Activated naive CD8-positive, alpha-beta T cell (primary cell): ENCODE results near the gene NRXN3.

Experiments used
- H3K27ac Mint-ChIP-seq: one replicate; pipeline ENCODE4 v1.8.0; 2021; ENCODE audit warnings: mixed read lengths
- H3K27me3 Mint-ChIP-seq: one replicate; pipeline ENCODE4 v1.8.0; 2021; ENCODE audit warnings: mixed read lengths
- H3K36me3 Mint-ChIP-seq: one replicate; pipeline ENCODE4 v1.8.0; 2021; ENCODE audit warnings: mixed read lengths
- H3K4me1 Mint-ChIP-seq: one replicate; pipeline ENCODE4 v1.8.0; 2021; ENCODE audit warnings: low read depth, mixed read lengths
- H3K4me3 Mint-ChIP-seq: one replicate; pipeline ENCODE4 v1.8.0; 2021; ENCODE audit warnings: mild to moderate bottlenecking, mixed read lengths
- H3K9me3 Mint-ChIP-seq: one replicate; pipeline ENCODE4 v1.8.0; 2021; ENCODE audit warnings: low read depth, mixed read lengths

NRXN3 gene

DNA sequence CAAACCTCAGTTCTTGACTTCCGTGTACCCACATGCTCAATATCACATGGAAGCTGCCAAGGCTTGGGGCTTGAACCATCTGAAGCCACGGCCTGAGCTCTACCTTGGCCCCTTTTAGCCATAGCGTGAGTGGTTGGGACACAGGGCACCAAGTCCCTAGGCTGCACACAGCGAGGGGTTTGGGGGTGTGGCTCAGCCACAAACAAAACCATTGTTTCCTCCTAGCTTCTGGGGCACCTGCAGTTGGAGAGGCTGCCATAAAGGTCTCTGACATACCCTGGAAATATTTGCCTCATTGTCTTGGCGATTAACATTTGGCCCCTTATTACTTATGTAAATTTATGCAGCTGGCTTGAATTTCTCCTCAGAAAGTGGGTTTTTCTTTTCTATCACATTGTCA, 628.6 kb downstream of the NRXN3 start:
- Mint-ChIP-seq H3K36me3 (no peaks in the 10 kb centered on the region), H3K27me3 (peaks cover 2% of the 10 kb centered on the region), H3K4me3 (no peak overlapping the region), H3K4me1 (no peaks in the 10 kb centered on the region), H3K9me3 (no peaks in the 10 kb centered on the region), H3K27ac (no peak overlapping the region)

DNA sequence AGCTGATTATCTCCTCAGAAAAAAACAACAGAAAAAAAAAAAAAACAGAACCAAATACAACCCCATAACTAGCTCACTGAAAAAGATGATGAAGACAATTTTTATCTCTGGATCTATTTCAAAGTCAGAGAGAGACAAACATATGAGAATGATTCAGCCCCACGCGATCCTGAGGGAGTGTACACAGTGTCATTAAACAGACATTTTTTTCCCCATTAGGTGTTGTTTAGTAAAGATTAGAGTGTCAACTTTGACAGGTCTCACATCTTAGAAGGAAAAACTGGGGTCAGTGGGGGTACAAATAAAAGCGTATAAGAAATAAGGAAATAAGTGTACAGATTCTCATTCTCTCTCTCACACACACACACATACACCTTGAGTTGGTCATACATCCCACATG, 635.4 kb downstream of the NRXN3 start:
- no peak overlapping the region for H3K27ac Mint-ChIP-seq
- no peaks in the 10 kb centered on the region for H3K9me3 Mint-ChIP-seq
- no peak overlapping the region for H3K4me3 Mint-ChIP-seq
- no peaks in the 10 kb centered on the region for H3K36me3 Mint-ChIP-seq
- H3K4me1 Mint-ChIP-seq, result no peaks in the 10 kb centered on the region
- H3K27me3 Mint-ChIP-seq, result peaks cover 2% of the 10 kb centered on the region

DNA sequence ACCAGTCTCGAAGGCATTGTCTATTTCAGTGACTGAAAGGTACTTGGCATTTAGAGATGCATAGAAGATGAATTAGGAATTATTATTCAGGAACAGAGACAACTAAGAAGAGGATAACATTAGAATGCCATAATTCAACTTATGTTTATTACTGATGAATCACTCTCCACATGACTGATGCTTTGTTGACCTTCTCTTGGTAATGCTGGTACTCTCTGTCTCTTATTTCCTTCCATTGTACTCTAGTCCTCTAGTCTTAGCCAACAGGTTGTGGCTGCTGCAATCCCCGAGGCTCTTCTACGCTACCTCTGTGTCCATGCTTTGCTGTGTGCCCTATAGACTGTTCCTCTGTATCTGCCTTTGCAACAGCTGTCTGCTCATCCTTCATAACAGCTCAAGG, 652.9 kb downstream of the NRXN3 start:
- Mint-ChIP-seq H3K36me3 (no peaks in the 10 kb centered on the region), H3K9me3 (no peaks in the 10 kb centered on the region), H3K4me3 (no peak overlapping the region), H3K27ac (no peak overlapping the region), H3K4me1 (no peaks in the 10 kb centered on the region), H3K27me3 (no peaks in the 10 kb centered on the region)

DNA sequence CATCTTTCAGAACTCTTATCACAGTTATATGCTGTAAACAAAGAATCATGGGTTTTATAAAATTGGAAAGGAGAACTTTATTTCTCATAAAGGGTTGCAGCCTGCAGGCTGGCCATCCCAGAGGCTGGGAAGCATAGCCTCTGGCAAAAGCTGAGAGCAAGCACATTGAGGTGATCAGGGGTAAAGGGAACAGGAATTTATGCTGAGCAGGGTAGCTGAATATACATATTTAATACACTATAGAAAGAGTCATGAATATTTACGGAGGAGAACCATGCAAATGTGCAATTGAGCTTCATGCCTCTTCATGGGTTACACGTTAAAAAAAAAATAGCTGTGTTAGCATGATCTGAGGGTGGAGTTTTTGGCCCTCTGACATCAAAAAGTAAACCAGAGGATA, 653.3 kb downstream of the NRXN3 start:
- Mint-ChIP-seq H3K27ac (no peak overlapping the region), H3K4me1 (no peaks in the 10 kb centered on the region), H3K4me3 (no peak overlapping the region), H3K9me3 (no peaks in the 10 kb centered on the region), H3K36me3 (no peaks in the 10 kb centered on the region), H3K27me3 (no peaks in the 10 kb centered on the region)

DNA sequence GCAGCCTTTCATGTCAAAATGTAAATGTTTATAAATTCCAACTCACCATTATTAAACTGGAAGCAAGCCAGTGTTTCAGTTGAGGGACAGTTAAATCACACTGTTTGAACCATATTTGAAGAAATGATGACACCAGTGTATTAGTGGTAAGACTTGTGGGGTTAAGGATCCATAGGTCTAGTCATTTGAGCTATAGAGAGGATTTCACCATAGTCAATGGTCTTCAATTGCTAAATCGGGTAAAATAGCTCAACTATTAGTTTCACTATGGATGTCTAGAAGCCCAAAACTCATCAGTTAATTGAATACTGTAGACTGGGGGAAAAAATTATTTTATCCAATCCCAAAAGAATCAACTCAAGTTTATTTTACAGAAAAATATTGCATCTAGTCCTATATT, 659.1 kb downstream of the NRXN3 start:
- Mint-ChIP-seq H3K9me3 (no peaks in the 10 kb centered on the region), H3K27ac (no peak overlapping the region), H3K27me3 (peaks cover 2% of the 10 kb centered on the region), H3K4me3 (no peak overlapping the region), H3K36me3 (no peaks in the 10 kb centered on the region), H3K4me1 (no peaks in the 10 kb centered on the region)

DNA sequence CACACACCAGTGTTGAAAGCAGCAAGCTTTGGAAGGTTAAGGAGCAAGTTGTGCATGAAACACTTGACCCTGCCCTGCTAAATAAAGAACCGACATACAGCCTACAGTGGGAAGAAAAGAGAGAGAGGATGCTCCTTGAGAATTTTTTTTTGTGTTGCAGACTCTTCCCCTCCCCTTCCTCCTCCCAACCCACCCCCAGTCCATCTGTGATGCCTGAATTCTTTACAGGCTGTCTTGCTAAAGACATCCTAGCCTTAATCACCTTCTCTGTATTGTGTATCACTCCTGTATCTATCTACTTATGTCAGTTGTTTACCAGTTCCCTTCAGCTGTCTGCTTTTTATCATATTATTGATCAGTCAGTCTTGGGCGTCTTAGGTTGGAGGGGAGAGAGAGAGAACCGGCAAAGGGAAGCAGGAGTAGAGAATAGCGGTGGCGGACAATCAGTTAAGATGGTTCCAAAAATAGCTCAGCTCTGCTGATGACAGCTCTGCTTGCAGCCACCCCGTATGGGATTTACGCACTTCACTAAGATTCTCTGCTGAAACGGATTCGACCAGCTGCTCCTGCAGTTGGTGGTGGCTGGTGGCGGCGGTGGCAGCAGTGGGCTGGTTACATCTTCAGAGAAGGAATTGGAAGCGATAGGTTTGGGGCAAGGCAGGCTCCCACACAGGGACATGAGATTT, 664.7 kb downstream of the NRXN3 start:
- peaks cover 3% of the 10 kb centered on the region for H3K27me3 Mint-ChIP-seq
- no peak overlapping the region for H3K4me3 Mint-ChIP-seq
- no peaks in the 10 kb centered on the region for H3K9me3 Mint-ChIP-seq
- H3K4me1 Mint-ChIP-seq, result no peaks in the 10 kb centered on the region
- no peaks in the 10 kb centered on the region for H3K36me3 Mint-ChIP-seq
- H3K27ac Mint-ChIP-seq, result no peak overlapping the region

DNA sequence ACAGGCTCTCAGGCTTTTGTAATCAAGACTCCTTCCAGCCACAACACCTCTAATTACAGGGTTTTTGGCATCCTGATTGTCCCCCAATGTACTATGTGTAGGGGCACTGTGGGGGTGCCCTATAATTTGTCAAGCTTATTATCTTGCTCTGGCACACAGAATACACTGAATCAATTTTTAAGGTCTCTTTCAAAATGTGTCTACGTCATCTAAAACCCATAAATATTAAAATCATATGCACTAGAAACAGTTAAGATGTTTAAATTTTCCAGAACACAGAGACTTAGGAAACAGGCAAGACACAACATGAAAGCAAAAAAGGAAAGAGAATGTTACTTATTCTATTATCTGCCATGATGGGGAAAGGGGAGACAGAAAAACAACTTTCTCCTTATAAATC, 665.7 kb downstream of the NRXN3 start:
- Mint-ChIP-seq H3K4me1 (no peaks in the 10 kb centered on the region), H3K27me3 (peaks cover 3% of the 10 kb centered on the region), H3K27ac (no peak overlapping the region), H3K36me3 (no peaks in the 10 kb centered on the region), H3K4me3 (no peak overlapping the region), H3K9me3 (no peaks in the 10 kb centered on the region)

DNA sequence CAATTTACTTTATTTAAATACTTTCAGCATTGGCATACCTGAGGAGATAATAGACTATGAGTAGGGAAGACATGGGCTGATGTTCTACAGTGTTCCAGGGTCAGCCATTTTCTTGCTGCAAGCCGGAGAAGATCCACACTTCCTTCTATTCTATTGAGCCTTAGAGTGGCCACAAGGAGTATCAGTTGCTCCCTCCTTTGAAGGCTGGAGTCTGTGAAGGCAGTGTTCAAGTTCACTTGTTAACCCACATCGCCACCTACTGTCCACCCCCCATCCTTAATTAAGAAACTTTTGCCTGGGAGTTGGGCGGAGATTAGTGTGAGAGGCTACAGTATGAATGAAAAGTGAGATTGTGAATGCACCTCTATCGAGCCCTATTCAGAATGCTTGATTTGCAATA, 666.6 kb downstream of the NRXN3 start:
- Mint-ChIP-seq H3K36me3 (no peaks in the 10 kb centered on the region), H3K27ac (no peak overlapping the region), H3K9me3 (no peaks in the 10 kb centered on the region), H3K4me3 (no peak overlapping the region), H3K4me1 (no peaks in the 10 kb centered on the region), H3K27me3 (peaks cover 3% of the 10 kb centered on the region)

DNA sequence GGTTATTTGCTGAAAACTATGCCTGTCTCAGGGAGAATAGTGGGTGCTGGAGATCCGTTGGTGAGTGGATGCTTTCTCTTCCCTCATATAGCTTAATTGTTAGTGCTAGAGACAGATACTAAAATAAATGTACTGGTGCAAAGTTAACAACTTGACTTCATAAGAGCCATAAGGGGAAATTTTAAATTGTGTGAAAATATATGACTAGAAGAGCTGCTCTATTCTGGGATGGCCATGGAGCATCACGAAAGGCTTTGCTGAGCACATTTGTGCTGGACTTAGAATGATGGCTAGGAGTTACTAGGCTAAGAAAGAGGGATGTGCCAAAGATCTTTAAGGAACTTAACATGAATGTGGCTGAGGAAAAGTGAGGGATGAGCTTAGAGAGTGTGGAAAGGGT, 668.8 kb downstream of the NRXN3 start:
- Mint-ChIP-seq H3K4me1 (no peaks in the 10 kb centered on the region), H3K36me3 (no peaks in the 10 kb centered on the region), H3K27ac (no peak overlapping the region), H3K9me3 (no peaks in the 10 kb centered on the region), H3K4me3 (no peak overlapping the region), H3K27me3 (peaks cover 3% of the 10 kb centered on the region)

DNA sequence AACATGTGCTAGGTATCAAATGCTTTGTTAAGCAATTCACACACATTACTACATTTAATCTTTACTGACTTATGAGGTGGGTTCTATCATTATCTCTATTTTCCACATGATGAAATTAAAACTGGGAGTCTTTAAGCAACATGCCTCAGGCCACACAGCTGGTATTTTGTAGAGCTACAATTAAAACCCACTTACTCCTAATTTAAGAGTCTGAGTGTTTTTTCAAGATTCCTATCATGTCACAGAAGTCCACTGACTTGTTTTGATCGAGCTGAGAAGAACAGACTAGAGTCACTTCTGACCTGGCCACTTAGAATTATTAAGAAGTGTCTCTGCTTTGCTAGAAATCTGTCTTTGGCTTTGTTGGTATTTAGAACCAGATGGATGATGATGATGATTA, 670.7 kb downstream of the NRXN3 start:
- Mint-ChIP-seq H3K36me3 (no peaks in the 10 kb centered on the region), H3K4me1 (no peaks in the 10 kb centered on the region), H3K9me3 (no peaks in the 10 kb centered on the region), H3K27me3 (peaks cover 1% of the 10 kb centered on the region), H3K27ac (no peak overlapping the region), H3K4me3 (no peak overlapping the region)

DNA sequence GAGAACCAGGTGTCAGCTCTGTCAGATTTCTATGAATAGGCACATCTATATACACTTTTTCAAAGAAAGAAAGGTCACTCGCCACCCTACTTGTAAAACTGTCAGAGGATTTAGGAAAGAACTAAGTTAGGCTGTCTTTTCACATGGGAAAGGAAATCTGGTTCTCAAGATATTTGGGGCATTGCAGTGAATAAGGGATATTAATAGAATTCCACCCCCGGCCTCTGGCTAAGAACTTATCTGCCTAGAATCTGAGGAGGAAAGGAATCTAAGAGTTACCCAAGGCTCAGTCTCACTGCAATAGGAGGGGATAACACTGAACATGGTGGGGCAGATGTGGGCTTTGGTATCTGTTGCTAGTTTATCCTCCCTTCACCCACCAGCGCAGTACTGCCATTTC, 677.6 kb downstream of the NRXN3 start:
- Mint-ChIP-seq H3K4me1 (no peaks in the 10 kb centered on the region), H3K4me3 (no peak overlapping the region), H3K27ac (no peak overlapping the region), H3K36me3 (no peaks in the 10 kb centered on the region), H3K9me3 (no peaks in the 10 kb centered on the region), H3K27me3 (peaks cover 1% of the 10 kb centered on the region)

DNA sequence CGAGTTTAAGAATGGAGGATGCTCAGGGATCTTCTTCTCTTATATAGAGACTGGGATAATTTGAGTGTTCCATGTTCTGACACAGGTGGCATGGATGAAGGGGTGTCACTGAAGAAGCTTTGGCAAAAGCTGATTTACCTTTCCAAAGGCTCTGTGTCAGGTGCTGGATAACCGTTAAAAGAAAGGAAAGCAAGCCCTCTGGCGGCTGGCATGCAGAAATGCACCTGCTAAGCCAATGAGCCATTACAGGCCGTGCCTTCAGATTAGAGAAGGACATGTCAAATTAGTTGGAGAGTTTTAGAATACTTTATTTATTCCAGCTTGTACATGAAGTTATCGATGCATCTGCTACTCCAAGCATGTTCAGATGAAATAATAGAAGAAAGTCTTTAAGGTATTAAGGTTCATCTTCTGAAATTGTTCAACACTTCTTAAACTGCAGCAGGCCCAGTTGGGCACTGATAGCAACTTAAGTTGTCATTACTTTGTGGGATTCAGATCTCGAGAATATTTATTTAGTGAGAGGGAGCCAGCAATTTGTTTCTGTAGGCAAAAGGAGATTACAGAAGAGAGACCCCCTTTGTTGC, 678.2 kb downstream of the NRXN3 start:
- Mint-ChIP-seq H3K36me3 (no peaks in the 10 kb centered on the region), H3K27ac (no peak overlapping the region), H3K4me3 (no peak overlapping the region), H3K4me1 (no peaks in the 10 kb centered on the region), H3K9me3 (no peaks in the 10 kb centered on the region), H3K27me3 (peaks cover 1% of the 10 kb centered on the region)

DNA sequence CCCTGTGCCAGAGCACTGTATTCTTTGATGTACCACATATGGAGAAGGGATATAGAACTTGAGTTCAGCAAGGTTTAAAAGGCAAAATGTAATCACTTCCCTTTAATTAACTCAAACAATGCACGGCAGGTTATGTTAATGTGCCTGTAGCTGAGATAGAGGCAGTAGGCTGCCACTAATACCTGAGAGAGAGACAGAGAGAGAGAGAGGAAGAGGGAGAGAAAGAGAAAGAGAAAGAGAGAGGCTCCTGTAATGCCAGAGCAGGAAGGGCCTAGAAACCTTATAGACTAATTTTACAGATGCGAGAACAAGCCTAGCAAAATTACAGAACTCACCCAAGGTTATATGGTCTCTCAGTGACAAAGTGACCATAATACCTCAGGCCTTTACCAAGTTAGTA, 679.8 kb downstream of the NRXN3 start:
- Mint-ChIP-seq H3K4me3 (no peak overlapping the region), H3K27ac (no peak overlapping the region), H3K4me1 (no peaks in the 10 kb centered on the region), H3K9me3 (no peaks in the 10 kb centered on the region), H3K36me3 (no peaks in the 10 kb centered on the region), H3K27me3 (peaks cover 3% of the 10 kb centered on the region)

DNA sequence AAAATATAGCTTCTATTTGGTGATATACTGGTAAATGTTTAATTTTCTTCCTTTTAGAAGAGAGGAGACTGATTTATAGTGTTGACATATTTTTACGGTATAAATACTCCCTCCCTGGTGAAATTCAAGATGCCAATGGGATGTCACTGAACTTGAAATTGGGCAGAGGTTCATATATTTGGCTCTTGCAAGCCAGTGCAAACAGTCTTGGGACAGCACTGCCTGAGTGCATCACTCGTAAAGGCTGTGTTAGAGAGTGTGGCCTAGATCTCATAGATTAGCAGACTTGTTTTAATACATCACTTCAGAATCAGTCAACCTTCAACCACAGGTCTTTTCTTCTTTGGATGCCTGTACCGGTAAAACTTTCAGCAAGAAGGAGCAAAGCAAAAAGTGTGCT, 681.0 kb downstream of the NRXN3 start:
- Mint-ChIP-seq H3K4me3 (no peak overlapping the region), H3K36me3 (no peaks in the 10 kb centered on the region), H3K9me3 (no peaks in the 10 kb centered on the region), H3K27ac (no peak overlapping the region), H3K27me3 (peaks cover 3% of the 10 kb centered on the region), H3K4me1 (no peaks in the 10 kb centered on the region)

DNA sequence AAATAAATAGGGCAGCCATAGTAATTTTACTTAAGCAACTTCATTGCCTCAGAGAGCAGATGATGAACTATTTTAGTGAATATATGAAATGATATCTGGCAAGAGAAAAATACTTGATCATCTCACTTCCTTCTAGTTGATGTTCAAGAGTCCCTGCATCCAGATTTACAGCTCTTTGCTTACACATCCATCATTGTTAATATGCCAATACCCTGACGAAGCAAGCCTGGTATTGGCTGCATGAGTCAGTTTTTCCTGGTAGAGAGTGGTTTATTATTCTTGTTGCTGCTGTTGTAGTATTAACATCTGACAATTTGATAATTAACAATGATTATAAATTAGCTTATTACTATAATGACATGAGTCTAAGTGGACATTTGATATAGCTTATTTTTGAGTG, 681.9 kb downstream of the NRXN3 start:
- Mint-ChIP-seq H3K27ac (no peak overlapping the region), H3K4me3 (no peak overlapping the region), H3K9me3 (no peaks in the 10 kb centered on the region), H3K27me3 (peaks cover 3% of the 10 kb centered on the region), H3K4me1 (no peaks in the 10 kb centered on the region), H3K36me3 (no peaks in the 10 kb centered on the region)

DNA sequence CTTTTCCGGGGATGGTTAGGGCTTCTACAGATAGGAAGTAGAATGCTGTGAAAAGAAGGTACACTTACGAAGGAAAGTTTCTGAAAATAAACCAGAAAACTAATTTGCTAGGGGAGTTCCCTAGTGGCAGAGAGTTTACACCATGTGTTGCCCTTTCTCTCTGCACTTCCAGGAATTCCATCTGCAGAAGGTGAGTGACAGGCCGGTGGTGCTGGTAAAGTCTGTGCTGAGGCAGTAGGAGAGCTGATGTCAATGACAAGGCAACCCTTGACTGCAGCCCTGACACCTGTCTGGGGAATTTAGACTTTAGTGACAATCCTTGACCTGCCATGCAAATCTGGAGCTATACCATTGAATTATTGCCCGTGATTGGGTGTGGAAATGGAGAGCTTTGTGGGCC, 687.8 kb downstream of the NRXN3 start:
- H3K4me1 Mint-ChIP-seq, result no peaks in the 10 kb centered on the region
- no peaks in the 10 kb centered on the region for H3K9me3 Mint-ChIP-seq
- H3K4me3 Mint-ChIP-seq, result no peak overlapping the region
- no peak overlapping the region for H3K27ac Mint-ChIP-seq
- peaks cover 1% of the 10 kb centered on the region for H3K27me3 Mint-ChIP-seq
- H3K36me3 Mint-ChIP-seq, result no peaks in the 10 kb centered on the region
